ENCODE data around the gene CCDC93. TPM values are rescaled to one million over a fixed set of nuclear protein-coding genes. Genes with fewer than 3 reads are reported as not detected.

Gene CCDC93
- total RNA-seq, 2 donors from 2014 or later, result 34.1 to 39.3 TPM

DNA sequence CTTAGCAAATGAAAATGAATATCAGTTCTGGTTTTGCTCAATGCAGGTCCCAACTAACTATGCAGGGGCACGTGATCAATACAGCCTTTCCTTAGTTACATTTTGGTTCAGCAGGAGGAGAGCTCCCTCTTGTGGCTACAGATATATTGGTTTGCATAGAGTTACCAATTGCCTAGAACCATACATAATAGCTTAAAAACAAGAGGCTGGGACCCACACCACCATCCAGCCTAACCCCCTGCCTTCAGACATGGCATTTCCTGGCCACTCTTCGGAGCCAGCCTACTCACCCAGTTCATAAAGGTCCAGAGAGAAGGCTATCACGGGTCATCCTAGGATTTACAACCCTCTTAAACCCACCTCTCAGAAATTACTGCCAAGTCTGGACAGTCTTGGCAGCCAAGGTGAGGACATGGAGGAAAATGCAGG lies 10.5 kb downstream of the CCDC93 start:
- Mint-ChIP-seq H3K4me3 (no peak overlapping the region), H3K27ac (no peak overlapping the region), H3K9me3 (no peaks in the 10 kb centered on the region), H3K36me3 (ENCODE audit: insufficient read depth in 2 of 2) (peaks cover 4 to 38% of the 10 kb centered on the region in 2 donors), H3K27me3 (ENCODE audit: low read depth) (no peaks in the 10 kb centered on the region), H3K4me1 (ENCODE audit: low read depth) (peaks cover 23% of the 10 kb centered on the region)
- DNase-seq (peak; percentile 54 to 62), ATAC-seq (replicated peaks in 1 of 2) (peak; percentile 97 to 98)

DNA sequence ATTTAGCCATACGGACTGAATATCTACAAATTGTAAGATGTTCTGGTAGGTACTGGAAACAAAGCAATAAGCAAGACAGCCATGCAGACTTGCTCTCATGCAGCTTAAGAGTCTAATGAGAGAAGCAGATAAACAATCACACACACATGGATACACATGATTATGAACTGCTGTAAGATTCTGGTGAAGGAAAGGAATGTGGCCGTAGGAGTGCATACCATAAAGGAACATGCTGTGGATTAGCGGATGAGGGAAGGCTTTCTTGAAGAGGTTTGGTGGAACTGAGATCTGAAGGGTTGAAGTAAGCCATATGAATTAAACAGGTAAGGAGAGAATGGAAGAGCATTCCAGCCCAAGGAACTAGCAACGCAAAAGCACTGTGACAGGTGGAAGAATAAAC lies 13.8 kb downstream of the CCDC93 start:
- DNase-seq, result no peak
- Mint-ChIP-seq H3K27ac (no peak overlapping the region), H3K27me3 (ENCODE audit: low read depth) (no peaks in the 10 kb centered on the region), H3K9me3 (no peaks in the 10 kb centered on the region), H3K4me1 (ENCODE audit: low read depth) (peaks cover 12% of the 10 kb centered on the region), H3K36me3 (ENCODE audit: insufficient read depth in 2 of 2) (peaks cover 5 to 38% of the 10 kb centered on the region in 2 donors), H3K4me3 (no peak overlapping the region)
- no peak for ATAC-seq (replicated peaks in 1 of 2)

DNA sequence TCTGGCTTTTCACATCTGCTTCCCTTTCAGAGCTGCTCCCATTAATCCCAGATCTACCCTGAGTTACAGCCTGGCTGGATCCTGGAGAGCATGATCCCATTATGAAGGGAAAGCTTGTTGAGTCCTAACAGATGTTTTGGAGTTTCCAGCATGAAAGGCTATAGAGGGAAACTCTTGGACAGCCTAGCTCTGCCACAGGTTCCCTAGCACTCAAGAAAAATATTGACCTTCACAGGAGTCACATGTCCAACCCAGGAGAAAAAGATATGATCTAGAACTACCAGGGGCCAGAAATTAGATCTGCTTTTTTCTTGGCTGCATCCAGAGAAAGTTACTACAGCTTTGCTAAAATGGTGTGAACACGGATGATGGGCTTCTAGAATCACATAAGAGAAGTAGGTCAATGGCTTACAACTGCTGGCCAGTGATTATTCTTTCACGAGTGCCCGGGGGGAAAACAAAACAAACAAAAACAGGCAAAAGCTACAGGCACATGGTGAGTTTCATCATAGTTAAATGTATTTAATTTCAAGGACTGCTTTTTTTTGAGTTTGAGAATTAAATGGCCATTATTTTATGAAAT lies 15.9 kb downstream of the CCDC93 start:
- H3K36me3 Mint-ChIP-seq (ENCODE audit: insufficient read depth in 2 of 2), result peaks cover 7 to 38% of the 10 kb centered on the region in 2 donors
- no peaks in the 10 kb centered on the region for H3K9me3 Mint-ChIP-seq
- DNase-seq (no peak), ATAC-seq (replicated peaks in 1 of 2) (no peak)
- H3K27ac Mint-ChIP-seq, result peak overlapping the region; percentile 27
- H3K4me3 Mint-ChIP-seq, result no peak overlapping the region
- H3K27me3 Mint-ChIP-seq (ENCODE audit: low read depth), result no peaks in the 10 kb centered on the region
- H3K4me1 Mint-ChIP-seq (ENCODE audit: low read depth), result peaks cover 4% of the 10 kb centered on the region

DNA sequence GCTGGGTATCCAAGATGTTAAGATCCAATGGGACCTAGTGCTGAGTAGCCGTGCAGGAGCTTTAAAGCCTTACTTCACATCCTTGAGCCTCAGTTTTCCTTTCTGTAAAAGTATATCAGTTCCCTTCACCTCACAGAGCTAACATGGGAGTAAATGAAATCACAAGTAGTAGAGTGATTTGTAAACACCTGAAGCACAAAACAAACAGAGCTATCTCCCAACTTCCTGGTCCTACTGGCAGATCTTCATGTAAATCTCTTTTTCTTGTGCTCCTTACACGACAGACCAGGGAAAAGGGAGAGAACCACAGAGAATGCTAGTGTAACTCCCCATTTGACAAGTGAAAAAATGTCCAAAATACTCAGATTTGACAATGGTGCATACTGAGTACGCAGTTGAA lies 17.3 kb downstream of the CCDC93 start:
- ATAC-seq (replicated peaks in 1 of 2), result no peak
- no peak for DNase-seq
- Mint-ChIP-seq H3K9me3 (no peaks in the 10 kb centered on the region), H3K36me3 (ENCODE audit: insufficient read depth in 2 of 2) (peaks cover 7 to 35% of the 10 kb centered on the region in 2 donors), H3K27me3 (ENCODE audit: low read depth) (no peaks in the 10 kb centered on the region), H3K27ac (no peak overlapping the region), H3K4me1 (ENCODE audit: low read depth) (peaks cover 2% of the 10 kb centered on the region), H3K4me3 (no peak overlapping the region)

DNA sequence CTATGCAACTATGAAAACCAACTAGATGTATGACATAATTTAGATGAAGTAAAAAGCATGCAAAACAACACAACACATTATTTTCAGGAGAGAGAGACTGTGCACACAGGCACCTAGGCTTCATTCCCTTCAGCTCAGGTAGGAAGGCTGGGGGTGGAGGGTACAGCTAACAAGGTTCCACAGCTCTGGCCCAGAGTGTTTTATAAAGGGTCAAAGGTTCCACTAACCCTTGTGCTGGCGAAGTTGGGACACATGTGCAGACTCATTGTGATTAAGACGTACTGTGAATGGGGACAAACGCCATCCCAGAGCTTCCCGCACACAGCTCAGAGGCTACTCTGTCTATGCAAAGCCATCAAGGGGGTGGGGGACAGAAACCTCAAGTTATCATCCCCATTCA lies 19.1 kb downstream of the CCDC93 start:
- ATAC-seq (replicated peaks in 1 of 2), result no peak
- Mint-ChIP-seq H3K27me3 (ENCODE audit: low read depth) (no peaks in the 10 kb centered on the region), H3K4me3 (no peak overlapping the region), H3K27ac (no peak overlapping the region), H3K9me3 (no peaks in the 10 kb centered on the region), H3K36me3 (ENCODE audit: insufficient read depth in 2 of 2) (peaks cover 6 to 29% of the 10 kb centered on the region in 2 donors), H3K4me1 (ENCODE audit: low read depth) (no peaks in the 10 kb centered on the region)
- no peak for DNase-seq

DNA sequence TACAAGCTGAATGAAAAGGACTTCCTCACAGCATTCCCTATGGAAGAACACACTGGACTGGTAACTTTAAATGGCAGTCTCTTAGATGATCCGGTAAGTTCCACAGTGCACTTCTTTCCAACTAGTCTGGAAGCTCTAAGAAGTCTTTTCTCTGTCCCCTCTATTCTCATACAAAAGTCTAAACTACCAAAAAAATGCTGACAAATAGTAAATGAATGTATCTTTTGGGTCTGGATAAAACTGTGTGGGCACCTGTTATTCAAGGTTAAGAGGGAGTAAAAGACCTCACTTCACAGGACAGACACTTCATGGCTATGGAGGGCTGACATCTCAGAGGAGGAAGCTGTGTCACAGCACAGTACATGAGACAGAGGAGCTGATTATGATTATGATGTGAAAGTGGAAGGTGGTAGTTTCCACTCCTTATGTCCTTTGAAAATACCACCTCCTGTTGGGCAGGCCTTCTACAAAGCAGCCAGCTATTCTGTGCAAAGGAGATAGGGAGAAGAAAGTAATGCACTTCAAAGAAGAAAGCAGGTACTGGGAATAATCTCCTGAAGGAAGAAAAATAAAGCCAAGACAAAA lies 23.9 kb downstream of the CCDC93 start:
- no peak overlapping the region for H3K27ac Mint-ChIP-seq
- H3K36me3 Mint-ChIP-seq (ENCODE audit: insufficient read depth in 2 of 2), result peaks cover 5 to 12% of the 10 kb centered on the region in 2 donors
- ATAC-seq (replicated peaks in 1 of 2), result no peak
- no peak overlapping the region for H3K4me3 Mint-ChIP-seq
- no peaks in the 10 kb centered on the region for H3K4me1 Mint-ChIP-seq (ENCODE audit: low read depth)
- no peak for DNase-seq
- H3K27me3 Mint-ChIP-seq (ENCODE audit: low read depth), result no peaks in the 10 kb centered on the region
- H3K9me3 Mint-ChIP-seq, result no peaks in the 10 kb centered on the region

DNA sequence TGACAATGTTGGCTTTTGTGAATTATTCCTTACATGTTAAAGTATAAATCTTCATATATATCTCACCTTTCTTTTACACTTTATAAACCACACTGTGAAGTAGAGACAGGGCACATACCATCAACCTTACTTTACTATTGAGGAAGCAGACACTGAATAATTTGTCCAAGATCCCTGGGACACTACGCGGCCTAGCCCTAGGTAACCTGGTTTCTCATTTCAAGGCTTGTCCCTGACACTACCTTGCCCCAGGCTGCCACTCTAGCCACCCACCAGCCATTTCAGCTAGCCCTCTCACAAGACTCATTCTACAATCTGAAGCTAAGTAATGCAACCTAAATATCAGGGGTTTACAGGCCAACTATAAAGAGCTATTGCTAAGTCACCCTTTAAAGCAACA lies 26.7 kb downstream of the CCDC93 start:
- Mint-ChIP-seq H3K9me3 (no peaks in the 10 kb centered on the region), H3K27me3 (ENCODE audit: low read depth) (no peaks in the 10 kb centered on the region), H3K27ac (no peak overlapping the region), H3K4me3 (no peak overlapping the region), H3K36me3 (ENCODE audit: insufficient read depth in 2 of 2) (peaks cover 4 to 10% of the 10 kb centered on the region in 2 donors), H3K4me1 (ENCODE audit: low read depth) (no peaks in the 10 kb centered on the region)
- ATAC-seq (replicated peaks in 1 of 2) (no peak), DNase-seq (no peak)

DNA sequence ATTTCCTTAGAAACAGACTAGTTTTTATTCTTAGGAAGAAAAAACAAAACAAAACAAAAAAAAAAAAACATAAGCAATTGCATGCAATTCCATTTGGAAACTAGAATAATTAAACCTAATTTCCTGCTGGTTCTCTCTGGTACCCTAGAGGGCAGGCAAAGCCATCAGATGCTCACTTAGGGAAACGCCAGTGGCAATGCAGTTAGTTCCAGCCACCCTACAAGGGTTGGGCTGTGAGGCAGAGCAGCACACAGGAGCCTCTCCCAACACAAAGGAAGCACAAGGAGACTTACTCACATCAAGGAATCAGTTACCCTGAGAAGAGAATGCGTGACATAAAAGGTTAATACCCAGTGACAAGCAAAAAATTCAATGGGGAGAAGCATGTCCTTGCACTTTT lies 28.8 kb downstream of the CCDC93 start:
- Mint-ChIP-seq H3K36me3 (ENCODE audit: insufficient read depth in 2 of 2) (peaks cover 5 to 8% of the 10 kb centered on the region in 2 donors), H3K27me3 (ENCODE audit: low read depth) (no peaks in the 10 kb centered on the region), H3K4me1 (ENCODE audit: low read depth) (no peaks in the 10 kb centered on the region), H3K9me3 (no peaks in the 10 kb centered on the region), H3K27ac (no peak overlapping the region), H3K4me3 (no peak overlapping the region)
- ATAC-seq (replicated peaks in 1 of 2) (no peak), DNase-seq (no peak)

DNA sequence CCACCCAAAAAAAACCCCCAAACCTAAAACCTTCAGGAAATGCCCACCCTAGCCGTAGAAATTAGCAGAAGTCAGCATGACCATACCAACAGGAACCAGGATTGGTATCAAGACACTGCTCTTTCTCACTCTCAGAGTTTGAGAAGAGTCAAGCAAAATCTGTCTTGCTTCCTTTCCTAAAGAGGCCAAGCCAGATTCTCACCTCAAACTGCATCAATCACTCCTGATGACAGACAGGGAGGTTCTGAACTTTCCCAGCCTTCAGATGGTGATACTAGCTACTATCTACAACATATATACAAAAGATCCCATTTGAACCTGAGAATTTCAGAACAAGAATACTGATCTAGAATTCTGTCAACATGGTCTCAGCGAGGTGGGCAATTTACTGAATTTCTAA lies 29.7 kb downstream of the CCDC93 start:
- no peak overlapping the region for H3K4me3 Mint-ChIP-seq
- peaks cover 4 to 8% of the 10 kb centered on the region in 2 donors for H3K36me3 Mint-ChIP-seq (ENCODE audit: insufficient read depth in 2 of 2)
- H3K27ac Mint-ChIP-seq, result peak overlapping the region; percentile 1
- ATAC-seq (replicated peaks in 1 of 2) (no peak), DNase-seq (no peak)
- no peaks in the 10 kb centered on the region for H3K27me3 Mint-ChIP-seq (ENCODE audit: low read depth)
- H3K9me3 Mint-ChIP-seq, result no peaks in the 10 kb centered on the region
- H3K4me1 Mint-ChIP-seq (ENCODE audit: low read depth), result no peaks in the 10 kb centered on the region

DNA sequence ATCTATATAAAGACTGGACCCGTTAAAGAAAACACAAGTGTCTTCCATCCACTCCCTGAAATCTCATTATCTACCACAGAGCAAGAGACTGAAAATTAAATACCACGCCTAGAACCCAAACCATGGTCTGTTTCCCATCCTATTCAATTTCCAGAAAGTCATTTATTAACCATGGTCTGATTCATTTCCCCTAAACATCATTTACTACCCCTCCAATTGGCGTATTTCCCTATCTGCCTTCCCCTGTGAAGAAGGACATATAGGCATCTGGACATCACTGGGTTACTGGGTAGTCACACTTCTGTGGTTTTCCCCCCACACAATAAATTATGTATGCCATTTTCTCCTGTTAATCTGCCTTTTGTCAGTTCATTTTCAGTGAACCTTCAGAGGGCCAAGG lies 30.8 kb downstream of the CCDC93 start:
- ATAC-seq (replicated peaks in 1 of 2), result no peak
- no peaks in the 10 kb centered on the region for H3K4me1 Mint-ChIP-seq (ENCODE audit: low read depth)
- peak overlapping the region; percentile 7 for H3K27ac Mint-ChIP-seq
- H3K4me3 Mint-ChIP-seq, result no peak overlapping the region
- no peak for DNase-seq
- no peaks in the 10 kb centered on the region for H3K27me3 Mint-ChIP-seq (ENCODE audit: low read depth)
- H3K36me3 Mint-ChIP-seq (ENCODE audit: insufficient read depth in 2 of 2), result peaks cover 6 to 8% of the 10 kb centered on the region in 2 donors
- H3K9me3 Mint-ChIP-seq, result no peaks in the 10 kb centered on the region

DNA sequence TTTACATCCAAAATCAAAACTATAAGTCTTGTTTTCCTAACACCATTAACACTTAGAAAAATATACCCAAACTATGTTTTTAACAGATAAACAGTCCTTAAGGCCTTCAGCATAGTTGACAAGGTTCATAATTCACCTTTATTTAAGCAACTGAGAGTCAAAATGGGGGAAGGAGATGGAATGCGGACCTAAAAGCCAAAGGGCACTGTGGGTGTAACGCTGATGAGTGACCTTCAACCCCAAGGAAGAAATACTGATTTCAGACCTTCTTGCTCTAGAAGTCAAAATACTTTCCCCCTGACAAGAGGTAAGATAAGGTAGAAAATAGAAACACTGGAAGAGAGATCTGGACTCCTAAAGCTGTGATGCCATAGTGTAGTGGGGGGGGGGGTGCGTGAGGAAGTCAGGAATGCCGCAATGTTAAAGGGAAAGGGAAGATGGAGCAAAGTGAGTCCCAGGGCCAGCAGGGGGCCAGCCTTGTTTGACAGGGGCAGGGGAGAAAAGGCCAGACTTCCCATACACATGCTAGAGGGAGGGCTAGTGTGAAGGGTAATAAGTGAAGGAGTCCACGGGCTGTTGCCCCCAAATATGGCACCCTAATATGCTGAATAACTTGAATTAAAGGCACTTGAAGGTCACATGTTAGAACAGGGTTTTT lies 31.4 kb downstream of the CCDC93 start:
- peaks cover 6 to 8% of the 10 kb centered on the region in 2 donors for H3K36me3 Mint-ChIP-seq (ENCODE audit: insufficient read depth in 2 of 2)
- H3K4me3 Mint-ChIP-seq, result no peak overlapping the region
- H3K9me3 Mint-ChIP-seq, result no peaks in the 10 kb centered on the region

DNA sequence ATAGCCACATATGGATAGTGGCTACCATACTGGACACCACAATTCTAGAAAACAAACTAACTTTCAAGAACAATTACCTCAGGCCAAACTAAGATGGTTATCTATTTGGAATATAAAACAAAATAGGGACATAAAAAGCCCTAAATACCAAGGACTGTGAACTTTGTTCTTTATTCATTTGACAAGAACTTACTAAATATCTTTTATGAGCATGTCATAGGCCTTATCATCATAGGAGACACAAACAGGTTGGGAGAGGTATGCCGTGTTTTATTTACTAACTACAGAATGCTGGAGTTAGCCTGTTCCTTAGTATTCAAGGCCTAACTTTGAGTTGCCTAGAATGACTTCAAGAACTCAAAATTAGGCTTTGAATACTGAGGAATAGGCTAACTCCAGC lies 32.1 kb downstream of the CCDC93 start:
- H3K27me3 Mint-ChIP-seq (ENCODE audit: low read depth), result no peaks in the 10 kb centered on the region
- peaks cover 6 to 8% of the 10 kb centered on the region in 2 donors for H3K36me3 Mint-ChIP-seq (ENCODE audit: insufficient read depth in 2 of 2)
- ATAC-seq (replicated peaks in 1 of 2), result no peak
- H3K4me1 Mint-ChIP-seq (ENCODE audit: low read depth), result no peaks in the 10 kb centered on the region
- H3K27ac Mint-ChIP-seq, result no peak overlapping the region
- no peak for DNase-seq
- H3K9me3 Mint-ChIP-seq, result no peaks in the 10 kb centered on the region
- H3K4me3 Mint-ChIP-seq, result no peak overlapping the region

More for the DNA sequence above, 31.4 kb downstream of the CCDC93 start:
- H3K27me3 Mint-ChIP-seq (ENCODE audit: low read depth), result no peaks in the 10 kb centered on the region
- no peak for DNase-seq
- ATAC-seq (replicated peaks in 1 of 2), result no peak
- peak overlapping the region; percentile 7 for H3K27ac Mint-ChIP-seq
- H3K4me1 Mint-ChIP-seq (ENCODE audit: low read depth), result no peaks in the 10 kb centered on the region

DNA sequence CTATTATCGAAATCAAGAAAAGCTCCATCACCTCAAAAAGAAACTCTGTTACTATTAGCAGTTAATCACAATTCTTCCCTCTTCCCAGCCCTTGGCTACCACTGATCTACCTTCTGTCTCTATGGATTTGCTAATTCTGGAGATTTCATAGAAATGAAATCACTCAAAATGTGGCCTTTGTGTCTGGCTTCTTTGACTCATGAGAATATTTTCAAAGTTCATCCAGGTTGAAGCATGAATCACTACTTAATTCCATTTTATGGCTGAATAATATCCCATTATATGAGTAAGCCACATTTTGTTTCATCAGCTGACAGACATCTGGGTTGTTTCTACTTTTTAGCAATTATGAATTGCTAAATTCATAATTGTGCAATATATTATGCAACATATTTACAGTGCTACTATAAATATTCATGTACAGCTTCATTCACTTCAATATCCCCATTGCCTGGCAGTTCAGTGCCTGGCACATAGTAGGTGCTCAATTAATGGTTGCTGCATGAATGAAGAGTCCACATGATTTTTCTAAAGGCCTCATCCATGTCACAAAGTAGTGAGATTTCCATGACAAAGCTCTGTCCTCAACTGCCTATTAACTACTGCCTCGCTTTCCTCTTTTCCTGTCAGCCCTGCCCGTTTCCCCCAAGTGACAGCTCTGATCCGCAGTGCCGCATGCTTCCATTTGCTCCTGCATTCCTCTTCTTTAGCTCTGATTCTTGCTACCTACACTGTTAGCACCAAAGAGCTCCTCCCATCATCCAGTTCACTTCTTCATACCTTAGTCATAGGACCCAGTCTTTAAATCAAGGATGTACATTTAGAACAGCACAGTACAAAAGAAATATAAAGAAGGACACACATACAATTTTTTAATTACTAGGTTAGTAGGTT lies 32.8 kb downstream of the CCDC93 start:
- Mint-ChIP-seq H3K9me3 (no peaks in the 10 kb centered on the region), H3K36me3 (ENCODE audit: insufficient read depth in 2 of 2) (peaks cover 6 to 8% of the 10 kb centered on the region in 2 donors), H3K4me3 (no peak overlapping the region), H3K27ac (peak overlapping the region; percentile 52), H3K4me1 (ENCODE audit: low read depth) (no peaks in the 10 kb centered on the region), H3K27me3 (ENCODE audit: low read depth) (no peaks in the 10 kb centered on the region)
- DNase-seq (no peak), ATAC-seq (replicated peaks in 1 of 2) (no peak)
